Mesendoderm (in vitro differentiated cells): ENCODE measurements around the gene NDUFB11.

Experiments used
- DNase-seq: peaks from one replicate; pipeline ENCODE4 v3.0.0; 2013
- H2AK5ac ChIP-seq: 2 replicates; pipeline ENCODE4 v1.6.1; 2013; ENCODE audit warnings: low read length, inconsistent platforms
- H2BK120ac ChIP-seq: 2 replicates; pipeline ENCODE4 v1.6.1; 2013; ENCODE audit warnings: low read depth, mild to moderate bottlenecking, low read length, moderate library complexity, mixed read lengths
- H2BK15ac ChIP-seq: replicated peaks from 2 replicates; pipeline ENCODE4 v1.6.1; 2013; ENCODE audit warnings: low read depth, mild to moderate bottlenecking, moderate library complexity
- H2BK5ac ChIP-seq: 2 replicates; pipeline ENCODE4 v1.6.1; 2013; ENCODE audit warnings: low read length, inconsistent platforms
- H3K18ac ChIP-seq: 2 replicates; pipeline ENCODE4 v1.6.1; 2013; ENCODE audit warnings: mild to moderate bottlenecking, low read length, mixed read lengths
- H3K23ac ChIP-seq: one replicate; pipeline ENCODE4 v1.6.1; 2013; ENCODE audit warnings: low read length
- H3K27ac ChIP-seq: 2 replicates; pipeline ENCODE4 v1.5.1; 2013; ENCODE audit warnings: low read depth, mild to moderate bottlenecking, inconsistent platforms, low read length, moderate library complexity
- H3K27me3 ChIP-seq: 2 replicates; pipeline ENCODE4 v1.6.1; 2013; ENCODE audit warnings: low read length, control low read depth, mild to moderate bottlenecking, inconsistent platforms; ENCODE audit not compliant: insufficient read depth, poor library complexity
- H3K36me3 ChIP-seq: 2 replicates; pipeline ENCODE4 v1.6.1; 2013; ENCODE audit warnings: low read length, inconsistent platforms; ENCODE audit not compliant: control insufficient read depth, insufficient read depth
- H3K4ac ChIP-seq: one replicate; pipeline ENCODE4 v1.6.1; 2013; ENCODE audit warnings: low read depth, mild to moderate bottlenecking, low read length, moderate library complexity
- H3K4me1 ChIP-seq: 2 replicates; pipeline ENCODE4 v1.6.1; 2013; ENCODE audit warnings: low read depth, low read length, inconsistent platforms; ENCODE audit not compliant: control insufficient read depth
- H3K4me2 ChIP-seq: 2 replicates; pipeline ENCODE4 v1.6.1; 2013; ENCODE audit warnings: low read length
- H3K4me3 ChIP-seq: 2 replicates; pipeline ENCODE4 v1.5.1; 2013; ENCODE audit warnings: mild to moderate bottlenecking, low read length
- H3K56ac ChIP-seq: one replicate; pipeline ENCODE4 v1.6.1; 2013; ENCODE audit warnings: low read length
- H3K79me1 ChIP-seq: 2 replicates; pipeline ENCODE4 v1.6.1; 2013; ENCODE audit warnings: low read length, inconsistent platforms
- H3K79me2 ChIP-seq: 2 replicates; pipeline ENCODE4 v1.6.1; 2013; ENCODE audit warnings: mild to moderate bottlenecking, low read length; ENCODE audit not compliant: control insufficient read depth, insufficient read depth
- H3K9ac ChIP-seq: 2 replicates; pipeline ENCODE4 v1.6.1; 2013; ENCODE audit warnings: low read length, inconsistent platforms
- H4K5ac ChIP-seq: one replicate; pipeline ENCODE4 v1.6.1; 2013; ENCODE audit warnings: low read length
- H4K8ac ChIP-seq: one replicate; pipeline ENCODE4 v1.6.1; 2013; ENCODE audit warnings: low read depth, mild to moderate bottlenecking, control low read depth, low read length, moderate library complexity
- WGBS: extraction: QIAGEN DNeasy Blood & Tissue Kit; methylation state at CpG from one replicate; pipeline ENCODE4 v1.1.7; 2013; ENCODE audit warnings: low lambda C conversion rate, missing lambda C conversion rate; ENCODE audit not compliant: insufficient coverage; ENCODE audit errors: extremely low coverage; 5-methylcytosine and 5-hydroxymethylcytosine counted together

The NDUFB11 gene

GRCh38 chrX:47158781-47159180, 14.3 kb upstream of the NDUFB11 start:
- Histone ChIP-seq H3K4ac (no peak overlapping the region), H3K9ac (no peak overlapping the region), H2BK15ac (no peak overlapping the region)

DNA sequence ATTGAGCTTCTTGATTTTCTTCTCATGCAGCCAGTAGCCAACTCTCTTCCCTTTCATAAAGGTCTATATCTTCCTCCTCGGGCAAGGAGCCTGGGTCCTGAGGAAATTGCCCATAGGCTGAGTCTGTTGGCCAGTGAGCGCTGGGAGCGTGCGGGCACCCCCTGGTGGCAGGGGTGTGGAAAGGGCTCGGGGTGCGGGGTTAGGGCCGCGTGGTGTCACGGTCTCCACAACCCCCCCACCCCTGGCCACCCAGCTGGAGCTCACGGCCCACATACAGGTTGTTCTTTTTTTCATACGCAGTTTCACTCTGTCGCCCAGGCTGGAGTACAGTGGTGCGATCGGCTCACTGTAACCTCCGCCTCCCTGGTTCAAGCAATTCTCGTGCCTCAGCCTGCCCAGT, 13.6 kb upstream of the NDUFB11 start:
- Histone ChIP-seq H3K27ac (no peak overlapping the region), H3K4me1 (no peaks in the 10 kb centered on the region), H3K56ac (no peak overlapping the region), H2BK5ac (no peak overlapping the region), H3K27me3 (no peaks in the 10 kb centered on the region), H4K8ac (no peak overlapping the region), H3K36me3 (no peaks in the 10 kb centered on the region), H3K4me3 (no peak overlapping the region), H2BK15ac (no peak overlapping the region), H3K4ac (no peak overlapping the region), H3K4me2 (no peak overlapping the region), H3K18ac (no peak overlapping the region), H3K79me2 (peaks cover 13% of the 10 kb centered on the region), H2AK5ac (no peak overlapping the region), H3K9ac (no peak overlapping the region), H2BK120ac (no peak overlapping the region), H3K23ac (no peak overlapping the region), H3K79me1 (no peaks in the 10 kb centered on the region), H4K5ac (no peak overlapping the region)
- no peak for DNase-seq
- no CpG with 5 or more reads among the region's 16 CpGs for WGBS

More at GRCh38 chrX:47158781-47159180, 14.3 kb upstream of the NDUFB11 start:
- H3K36me3 ChIP-seq: no peaks in the 10 kb centered on the region
- no peak overlapping the region for H3K27ac ChIP-seq
- H3K18ac ChIP-seq: no peak overlapping the region
- no peak overlapping the region for H3K4me3 ChIP-seq
- H3K79me2 ChIP-seq: peaks cover 13% of the 10 kb centered on the region
- H2BK5ac ChIP-seq: no peak overlapping the region
- H3K23ac ChIP-seq: no peak overlapping the region
- H3K56ac ChIP-seq: no peak overlapping the region
- no CpG with 5 or more reads among the region's 5 CpGs for WGBS
- no peak overlapping the region for H4K8ac ChIP-seq
- DNase-seq: no peak
- H4K5ac ChIP-seq: no peak overlapping the region
- no peaks in the 10 kb centered on the region for H3K4me1 ChIP-seq
- no peak overlapping the region for H3K4me2 ChIP-seq
- H3K79me1 ChIP-seq: no peaks in the 10 kb centered on the region
- no peaks in the 10 kb centered on the region for H3K27me3 ChIP-seq
- H2AK5ac ChIP-seq: no peak overlapping the region
- H2BK120ac ChIP-seq: no peak overlapping the region

DNA sequence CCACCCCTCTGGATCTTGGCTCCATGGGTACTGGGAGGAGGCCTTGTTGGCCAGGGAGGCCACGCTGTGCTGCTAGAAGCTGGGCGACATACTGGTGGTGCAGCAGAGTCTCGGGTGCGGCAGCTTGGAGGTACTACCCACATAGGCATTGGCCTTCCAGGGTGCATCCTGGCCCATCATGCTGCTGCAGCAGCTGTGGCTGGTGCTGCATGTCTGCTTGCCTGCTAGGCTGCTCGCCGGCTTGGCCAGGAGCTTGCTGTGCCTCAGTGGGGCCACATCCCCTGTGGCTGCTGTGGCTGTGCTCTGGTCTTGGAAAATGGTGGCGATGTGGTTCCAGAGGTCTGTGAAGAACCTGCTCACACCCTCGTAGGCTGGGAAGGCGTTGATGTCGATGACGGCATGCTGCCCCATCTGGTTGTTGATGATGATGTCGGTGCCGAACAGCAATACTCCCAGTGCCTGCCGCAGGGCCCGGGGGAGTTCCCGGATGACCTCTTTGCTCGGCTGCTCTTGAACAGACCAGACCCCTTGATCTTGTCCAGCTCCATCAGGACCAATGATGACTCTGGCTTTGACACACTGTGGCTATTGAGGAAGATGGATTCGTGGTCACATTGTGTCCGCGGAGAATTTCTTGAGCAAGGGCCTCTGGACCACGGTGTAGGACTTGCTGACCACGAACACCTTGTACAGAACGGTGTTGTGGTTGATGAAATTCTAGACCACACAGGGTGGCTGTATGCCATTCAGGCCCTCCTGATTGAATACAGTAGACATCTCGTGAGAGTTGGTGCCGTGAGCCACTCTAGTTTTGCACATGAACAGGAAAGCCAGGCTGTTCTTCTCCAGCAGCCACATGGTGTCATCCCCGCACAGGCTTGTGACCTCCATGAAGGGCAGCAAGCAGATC, 12.4 kb upstream of the NDUFB11 start:
- H3K4me1 ChIP-seq: no peaks in the 10 kb centered on the region
- no peak overlapping the region for H4K5ac ChIP-seq
- no CpG with 5 or more reads among the region's 26 CpGs for WGBS
- H3K79me1 ChIP-seq: no peaks in the 10 kb centered on the region
- H4K8ac ChIP-seq: no peak overlapping the region
- no peak overlapping the region for H3K18ac ChIP-seq
- no peak overlapping the region for H3K9ac ChIP-seq
- no peak for DNase-seq
- H3K4me2 ChIP-seq: no peak overlapping the region
- no peak overlapping the region for H2AK5ac ChIP-seq
- no peak overlapping the region for H2BK120ac ChIP-seq
- no peak overlapping the region for H3K4ac ChIP-seq
- H3K27ac ChIP-seq: no peak overlapping the region
- no peak overlapping the region for H2BK15ac ChIP-seq
- H3K27me3 ChIP-seq: no peaks in the 10 kb centered on the region
- H3K23ac ChIP-seq: no peak overlapping the region
- no peak overlapping the region for H3K56ac ChIP-seq
- H2BK5ac ChIP-seq: no peak overlapping the region
- peaks cover 13% of the 10 kb centered on the region for H3K79me2 ChIP-seq
- H3K36me3 ChIP-seq: no peaks in the 10 kb centered on the region
- no peak overlapping the region for H3K4me3 ChIP-seq

GRCh38 chrX:47151435-47151834, 6.9 kb upstream of the NDUFB11 start:
- H3K4me1 ChIP-seq: no peaks in the 10 kb centered on the region
- H3K4me3 ChIP-seq: no peak overlapping the region
- no peak overlapping the region for H3K18ac ChIP-seq
- H3K23ac ChIP-seq: no peak overlapping the region
- H3K79me2 ChIP-seq: peaks cover 30% of the 10 kb centered on the region
- H3K9ac ChIP-seq: no peak overlapping the region
- no peak overlapping the region for H4K5ac ChIP-seq
- no peaks in the 10 kb centered on the region for H3K27me3 ChIP-seq
- no peak overlapping the region for H3K4ac ChIP-seq
- H2BK120ac ChIP-seq: no peak overlapping the region
- H2BK15ac ChIP-seq: no peak overlapping the region
- no peak overlapping the region for H4K8ac ChIP-seq
- no peak overlapping the region for H3K56ac ChIP-seq
- no peak overlapping the region for H3K4me2 ChIP-seq
- H2AK5ac ChIP-seq: no peak overlapping the region
- DNase-seq: no peak
- H3K27ac ChIP-seq: no peak overlapping the region
- no peak overlapping the region for H2BK5ac ChIP-seq
- no peaks in the 10 kb centered on the region for H3K79me1 ChIP-seq
- no peaks in the 10 kb centered on the region for H3K36me3 ChIP-seq

GRCh38 chrX:47148946-47149345, 4.4 kb upstream of the NDUFB11 start:
- Histone ChIP-seq H3K23ac (no peak overlapping the region), H4K8ac (no peak overlapping the region), H3K4me3 (no peak overlapping the region), H3K9ac (no peak overlapping the region), H3K4me1 (no peaks in the 10 kb centered on the region), H3K79me2 (peaks cover 40% of the 10 kb centered on the region), H4K5ac (no peak overlapping the region), H2BK15ac (no peak overlapping the region), H3K36me3 (no peaks in the 10 kb centered on the region), H3K18ac (no peak overlapping the region), H3K27ac (no peak overlapping the region), H2BK120ac (no peak overlapping the region), H2BK5ac (no peak overlapping the region), H3K79me1 (no peaks in the 10 kb centered on the region), H3K4ac (no peak overlapping the region), H2AK5ac (no peak overlapping the region), H3K27me3 (no peaks in the 10 kb centered on the region), H3K56ac (no peak overlapping the region), H3K4me2 (no peak overlapping the region)
- no peak for DNase-seq
- no CpG with 5 or more reads among the region's 2 CpGs for WGBS
